ENCODE data around the gene MYF6. TPM values are rescaled to one million over a fixed set of nuclear protein-coding genes. Genes with fewer than 3 reads are reported as not detected.

The MYF6 gene
- total RNA-seq, 2 donors from 2014 or later, result not detected

- no peaks in the 10 kb centered on the region for H3K27me3 ChIP-seq
- no peaks in the 10 kb centered on the region for H3K36me3 ChIP-seq
- H3K4me1 ChIP-seq, result no peaks in the 10 kb centered on the region
- no peaks in the 10 kb centered on the region for H3K9me3 ChIP-seq
- DNase-seq, result no peak
- intact Hi-C loops (cut with DNase I), result no loop called here
- no peak overlapping the region for H3K4me3 ChIP-seq
- no peak overlapping the region for H3K9ac ChIP-seq (ENCODE audit: low read depth in 2 of 2, low read length in 2 of 2)
- no peak for TF ChIP-seq CTCF (IDR thresholded peaks at IDR 0.05)
- H3K27ac ChIP-seq, result no peak overlapping the region
Measured at GRCh38 chr12:80677994-80678393, 29.4 kb upstream of the MYF6 start.

GRCh38 chr12:80679346-80680131 is 27.9 kb upstream of the MYF6 start:
- intact Hi-C loops (cut with DNase I), result no loop called here
- Histone ChIP-seq H3K4me3 (no peak overlapping the region), H3K27me3 (no peaks in the 10 kb centered on the region), H3K9me3 (no peaks in the 10 kb centered on the region), H3K4me1 (no peaks in the 10 kb centered on the region), H3K27ac (no peak overlapping the region), H3K9ac (ENCODE audit: low read depth in 2 of 2, low read length in 2 of 2) (no peak overlapping the region), H3K36me3 (no peaks in the 10 kb centered on the region)
- TF ChIP-seq CTCF (IDR thresholded peaks at IDR 0.05), result no peak
- no peak for DNase-seq

GRCh38 chr12:80681287-80681686 is 26.1 kb upstream of the MYF6 start:
- Histone ChIP-seq H3K36me3 (no peaks in the 10 kb centered on the region), H3K27me3 (no peaks in the 10 kb centered on the region), H3K9me3 (no peaks in the 10 kb centered on the region), H3K4me3 (no peak overlapping the region), H3K4me1 (no peaks in the 10 kb centered on the region), H3K27ac (no peak overlapping the region), H3K9ac (ENCODE audit: low read depth in 2 of 2, low read length in 2 of 2) (no peak overlapping the region)
- intact Hi-C loops (cut with DNase I), result no loop called here
- no peak for TF ChIP-seq CTCF (IDR thresholded peaks at IDR 0.05)
- no peak for DNase-seq

- no peaks in the 10 kb centered on the region for H3K36me3 ChIP-seq
- DNase-seq, result no peak
- no peak for TF ChIP-seq CTCF (IDR thresholded peaks at IDR 0.05)
Measured at GRCh38 chr12:80681786-80682185, 25.6 kb upstream of the MYF6 start.

GRCh38 chr12:80684077-80684495 is 23.3 kb upstream of the MYF6 start:
- TF ChIP-seq CTCF (IDR thresholded peaks at IDR 0.05), result no peak
- Histone ChIP-seq H3K4me1 (no peaks in the 10 kb centered on the region), H3K4me3 (no peak overlapping the region), H3K9me3 (no peaks in the 10 kb centered on the region), H3K36me3 (no peaks in the 10 kb centered on the region), H3K9ac (ENCODE audit: low read depth in 2 of 2, low read length in 2 of 2) (no peak overlapping the region), H3K27ac (no peak overlapping the region), H3K27me3 (no peaks in the 10 kb centered on the region)
- DNase-seq, result no peak
- intact Hi-C loops (cut with DNase I), result no loop called here

More at GRCh38 chr12:80681786-80682185, 25.6 kb upstream of the MYF6 start:
- Histone ChIP-seq H3K4me1 (no peaks in the 10 kb centered on the region), H3K9ac (ENCODE audit: low read depth in 2 of 2, low read length in 2 of 2) (no peak overlapping the region), H3K27ac (no peak overlapping the region), H3K4me3 (no peak overlapping the region), H3K27me3 (no peaks in the 10 kb centered on the region), H3K9me3 (no peaks in the 10 kb centered on the region)
- intact Hi-C loops (cut with DNase I), result no loop called here
